Right lobe of liver (tissue), 4 donors: ENCODE results near the gene DYNAP.

Source experiments
- POLR2A ChIP-seq: fragments of 450-650 bp; IDR thresholded peaks from one replicate; pipeline ENCODE4 v1.6.1; 2017; ENCODE audit warnings: antibody characterized with exemption, mild to moderate bottlenecking
- TF ChIP-seq, protein P1 (sequence below), 4 donors: fragments of 200-600 bp in 3 of 4; fragments of 450-650 bp in 1 of 4; IDR thresholded peaks; one replicate each; pipeline versions ENCODE4 v1.5.1 to v1.8.0; 2016 to 2022; ENCODE audit warnings: antibody characterized with exemption in 4 of 4, mild to moderate bottlenecking in 2 of 4
- donor health status: DM: no; HTN: no; CAD: no.
- donor health status: DM: no; HTN: no; CAD: no.
- donor health status: DM: no; HTN: yes; CAD: no.

DNA sequence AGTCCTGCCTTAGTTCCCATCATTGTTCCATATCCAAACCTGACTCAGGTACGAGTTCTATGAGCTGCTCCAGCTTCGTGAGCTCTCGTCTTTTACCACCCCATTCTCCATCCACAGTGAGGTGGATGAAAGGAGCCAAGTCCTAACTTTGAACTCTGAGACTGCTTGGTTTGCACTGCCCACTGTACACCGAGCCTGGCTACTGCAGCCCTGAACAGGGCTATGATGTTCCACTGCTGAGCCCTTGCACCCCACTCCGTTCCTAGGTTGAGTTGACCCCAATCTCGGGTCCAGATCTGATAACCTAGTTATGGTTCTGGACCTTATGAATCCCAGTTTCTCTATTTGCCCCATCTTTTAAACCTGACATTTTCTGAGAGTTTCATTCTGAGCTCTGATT lies 5.3 kb upstream of the DYNAP start:
- TF ChIP-seq, protein P1, sequence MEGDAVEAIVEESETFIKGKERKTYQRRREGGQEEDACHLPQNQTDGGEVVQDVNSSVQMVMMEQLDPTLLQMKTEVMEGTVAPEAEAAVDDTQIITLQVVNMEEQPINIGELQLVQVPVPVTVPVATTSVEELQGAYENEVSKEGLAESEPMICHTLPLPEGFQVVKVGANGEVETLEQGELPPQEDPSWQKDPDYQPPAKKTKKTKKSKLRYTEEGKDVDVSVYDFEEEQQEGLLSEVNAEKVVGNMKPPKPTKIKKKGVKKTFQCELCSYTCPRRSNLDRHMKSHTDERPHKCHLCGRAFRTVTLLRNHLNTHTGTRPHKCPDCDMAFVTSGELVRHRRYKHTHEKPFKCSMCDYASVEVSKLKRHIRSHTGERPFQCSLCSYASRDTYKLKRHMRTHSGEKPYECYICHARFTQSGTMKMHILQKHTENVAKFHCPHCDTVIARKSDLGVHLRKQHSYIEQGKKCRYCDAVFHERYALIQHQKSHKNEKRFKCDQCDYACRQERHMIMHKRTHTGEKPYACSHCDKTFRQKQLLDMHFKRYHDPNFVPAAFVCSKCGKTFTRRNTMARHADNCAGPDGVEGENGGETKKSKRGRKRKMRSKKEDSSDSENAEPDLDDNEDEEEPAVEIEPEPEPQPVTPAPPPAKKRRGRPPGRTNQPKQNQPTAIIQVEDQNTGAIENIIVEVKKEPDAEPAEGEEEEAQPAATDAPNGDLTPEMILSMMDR (IDR thresholded peaks at IDR 0.05), result no peak
- no peak for TF ChIP-seq POLR2A
